ENCODE measurements around the gene MON1A.

DNA sequence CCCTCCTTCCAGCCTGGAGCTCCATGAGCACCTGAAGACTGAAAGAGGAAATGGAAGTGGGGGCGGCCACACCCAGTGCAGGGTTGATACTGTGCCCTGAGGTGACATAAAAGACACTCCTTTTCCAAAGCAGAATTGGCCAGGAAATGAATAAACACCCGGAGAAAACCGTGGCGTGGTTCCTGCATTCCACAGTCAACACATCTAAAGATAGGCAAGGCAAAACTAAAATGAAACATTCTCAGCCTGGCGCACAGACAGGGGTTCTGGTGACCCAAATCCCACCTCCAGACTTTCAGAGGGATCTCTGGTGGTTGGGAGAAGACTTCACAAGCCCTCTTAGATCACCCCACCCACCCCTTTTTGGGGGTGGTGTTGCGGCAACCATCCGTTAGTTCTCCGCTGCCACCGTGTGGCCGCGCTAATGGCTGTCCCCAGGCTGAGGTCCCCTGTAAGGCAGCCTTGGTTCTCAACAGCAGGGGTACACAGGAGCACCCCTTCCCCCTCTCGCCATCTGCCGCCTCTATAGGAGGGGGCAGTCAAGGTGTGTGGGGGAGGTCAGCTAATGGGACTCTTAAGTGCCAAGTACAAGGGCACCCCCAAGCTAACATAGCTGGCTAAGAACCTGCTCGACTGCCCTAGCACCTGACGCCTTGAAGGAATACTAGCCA, 23.4 kb downstream of the MON1A start:
- TF ChIP-seq POLR2AphosphoS5 (IDR thresholded peaks at IDR 0.05; ENCODE audit: low read depth, low read length), result no peak
- no peak for TF ChIP-seq SIN3A (IDR thresholded peaks at IDR 0.05; ENCODE audit: borderline replicate concordance, insufficient read depth, low read length)
- TF ChIP-seq, protein P1, sequence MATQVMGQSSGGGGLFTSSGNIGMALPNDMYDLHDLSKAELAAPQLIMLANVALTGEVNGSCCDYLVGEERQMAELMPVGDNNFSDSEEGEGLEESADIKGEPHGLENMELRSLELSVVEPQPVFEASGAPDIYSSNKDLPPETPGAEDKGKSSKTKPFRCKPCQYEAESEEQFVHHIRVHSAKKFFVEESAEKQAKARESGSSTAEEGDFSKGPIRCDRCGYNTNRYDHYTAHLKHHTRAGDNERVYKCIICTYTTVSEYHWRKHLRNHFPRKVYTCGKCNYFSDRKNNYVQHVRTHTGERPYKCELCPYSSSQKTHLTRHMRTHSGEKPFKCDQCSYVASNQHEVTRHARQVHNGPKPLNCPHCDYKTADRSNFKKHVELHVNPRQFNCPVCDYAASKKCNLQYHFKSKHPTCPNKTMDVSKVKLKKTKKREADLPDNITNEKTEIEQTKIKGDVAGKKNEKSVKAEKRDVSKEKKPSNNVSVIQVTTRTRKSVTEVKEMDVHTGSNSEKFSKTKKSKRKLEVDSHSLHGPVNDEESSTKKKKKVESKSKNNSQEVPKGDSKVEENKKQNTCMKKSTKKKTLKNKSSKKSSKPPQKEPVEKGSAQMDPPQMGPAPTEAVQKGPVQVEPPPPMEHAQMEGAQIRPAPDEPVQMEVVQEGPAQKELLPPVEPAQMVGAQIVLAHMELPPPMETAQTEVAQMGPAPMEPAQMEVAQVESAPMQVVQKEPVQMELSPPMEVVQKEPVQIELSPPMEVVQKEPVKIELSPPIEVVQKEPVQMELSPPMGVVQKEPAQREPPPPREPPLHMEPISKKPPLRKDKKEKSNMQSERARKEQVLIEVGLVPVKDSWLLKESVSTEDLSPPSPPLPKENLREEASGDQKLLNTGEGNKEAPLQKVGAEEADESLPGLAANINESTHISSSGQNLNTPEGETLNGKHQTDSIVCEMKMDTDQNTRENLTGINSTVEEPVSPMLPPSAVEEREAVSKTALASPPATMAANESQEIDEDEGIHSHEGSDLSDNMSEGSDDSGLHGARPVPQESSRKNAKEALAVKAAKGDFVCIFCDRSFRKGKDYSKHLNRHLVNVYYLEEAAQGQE (IDR thresholded peaks at IDR 0.05; ENCODE audit: insufficient read depth in 1 of 2, low read depth in 2 of 2, low read length in 2 of 2), result no peak
- no peak for TF ChIP-seq TAF1 (IDR thresholded peaks at IDR 0.05; ENCODE audit: borderline replicate concordance, insufficient read depth, low read length)

All from PFSK-1 (cell line).